Activated effector memory CD4-positive, alpha-beta T cell treated with Interleukin-2 at 50 U/mL for 16 hours (primary cell): Measurements from ENCODE around the gene TRIM34.
"Not testable (repeated sequence)": the region's sequence is repeated elsewhere in the genome, so short reads cannot be mapped to it uniquely, and the experiment has no call there.

Source experiments
- DNase-seq: peaks from one replicate; pipeline ENCODE4 v3.0.0-alpha.2; 2020

The TRIM34 gene

DNA sequence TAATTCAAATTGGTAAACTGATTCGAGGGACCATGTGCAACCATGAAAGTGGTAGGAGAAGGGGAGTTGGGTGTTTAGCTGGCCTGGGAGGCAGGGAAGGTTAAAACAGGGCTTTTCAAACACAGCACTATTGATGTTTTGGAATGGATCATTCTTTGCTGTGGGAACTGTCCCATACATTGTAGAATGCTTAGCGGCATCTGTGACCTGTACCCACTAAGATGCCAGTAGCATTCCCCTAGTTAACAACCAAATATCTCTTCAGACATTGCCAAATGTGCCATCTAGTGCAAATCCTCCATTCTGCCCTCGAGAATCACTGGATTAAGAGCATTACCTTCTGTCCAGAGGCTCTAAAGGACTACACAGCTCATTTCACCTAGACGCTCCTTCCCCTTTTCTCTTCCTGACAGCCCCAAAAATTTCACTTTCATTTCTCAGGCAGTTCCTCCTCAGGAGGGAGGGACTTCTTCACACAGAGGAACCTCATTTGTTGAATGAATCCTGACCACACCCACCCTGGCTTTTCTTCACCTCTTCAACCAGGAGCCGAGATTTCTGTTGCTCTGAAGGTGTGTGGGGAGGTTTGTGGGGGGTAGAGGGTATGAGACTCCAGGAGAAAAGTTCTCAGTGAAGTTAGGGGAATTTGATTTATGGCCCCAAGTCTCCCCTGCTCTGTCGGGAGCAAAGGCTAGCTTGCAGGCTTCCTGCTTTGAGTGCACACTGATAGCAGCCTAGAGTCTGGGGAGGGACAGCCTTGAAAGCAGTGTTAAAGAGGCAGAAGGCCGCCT lies at the start of gene TRIM34:
Gene TRIM34 (plus strand): TSS at position 513 of the 791 bp plus-strand sequence. CDS start 7,331 bp downstream, outside the sequence.
- DNase-seq: peak; percentile 45

GRCh38 chr11:5575152-5575551 lies 49.6 kb upstream of the TRIM34 start:
- no peak for DNase-seq

- no peak for DNase-seq
Measured at GRCh38 chr11:5577101-5577500, 47.7 kb upstream of the TRIM34 start.

- DNase-seq: no peak
Measured at GRCh38 chr11:5580577-5580976, 44.2 kb upstream of the TRIM34 start, which contains the start of gene OR52B6. Gene OR52B6 (plus strand): TSS chr11:5580877. CDS start chr11:5580877, 0 bp downstream.

DNA sequence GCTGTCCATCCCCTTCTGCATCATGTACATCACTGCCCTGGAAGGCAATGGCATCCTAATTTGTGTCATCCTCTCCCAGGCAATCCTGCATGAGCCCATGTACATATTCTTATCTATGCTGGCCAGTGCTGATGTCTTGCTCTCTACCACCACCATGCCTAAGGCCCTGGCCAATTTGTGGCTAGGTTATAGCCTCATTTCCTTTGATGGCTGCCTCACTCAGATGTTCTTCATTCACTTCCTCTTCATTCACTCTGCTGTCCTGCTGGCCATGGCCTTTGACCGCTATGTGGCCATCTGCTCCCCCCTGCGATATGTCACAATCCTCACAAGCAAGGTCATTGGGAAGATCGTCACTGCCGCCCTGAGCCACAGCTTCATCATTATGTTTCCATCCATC lies 43.8 kb upstream of the TRIM34 start:
- DNase-seq: no peak

GRCh38 chr11:5584458-5584857 lies 40.3 kb upstream of the TRIM34 start:
- DNase-seq: not testable (repeated sequence)

- DNase-seq: not testable (repeated sequence)
Measured at GRCh38 chr11:5589906-5590305, 34.9 kb upstream of the TRIM34 start.

DNA sequence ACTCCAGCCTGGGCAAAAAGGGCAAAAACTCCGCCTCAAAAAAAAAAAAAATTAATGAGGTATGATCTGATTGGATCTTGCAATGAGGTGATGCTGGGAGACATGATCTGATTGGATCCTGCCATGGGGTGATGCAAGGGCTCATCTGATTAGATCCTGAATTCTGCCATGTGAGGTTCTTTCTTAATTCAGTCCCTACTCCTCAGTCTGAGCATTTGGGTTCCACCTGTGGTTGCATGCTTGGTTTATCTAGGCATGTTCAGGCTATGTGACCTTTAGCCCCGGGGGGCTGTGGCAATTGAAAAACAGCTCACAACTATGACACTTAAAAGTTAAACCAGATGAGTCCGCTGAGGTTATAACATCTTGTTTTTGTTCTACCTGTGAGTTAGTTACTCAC lies 33.2 kb upstream of the TRIM34 start:
- DNase-seq: no peak

- DNase-seq: no peak
Measured at GRCh38 chr11:5592615-5593014, 32.2 kb upstream of the TRIM34 start.

DNA sequence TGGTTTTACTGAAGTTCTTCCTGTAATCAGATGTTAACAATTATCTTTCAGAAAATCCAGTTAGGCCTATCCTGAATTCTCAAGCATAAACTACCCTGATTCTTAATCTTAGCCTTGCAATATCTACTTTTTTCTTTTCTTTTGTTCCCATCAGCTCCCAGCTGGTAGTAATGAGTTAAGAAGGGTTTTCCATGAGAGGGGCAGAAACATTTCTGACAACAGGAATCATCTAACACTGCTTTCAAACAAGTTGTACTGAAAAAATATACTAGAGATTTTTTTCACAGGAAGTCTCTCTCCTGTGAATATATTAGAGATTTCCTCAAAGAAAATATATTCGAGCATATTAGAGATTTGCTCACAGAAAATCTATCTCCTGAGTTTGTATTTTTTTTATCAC lies 31.7 kb upstream of the TRIM34 start:
- no peak for DNase-seq

- no peak for DNase-seq
Measured at GRCh38 chr11:5596607-5597201, 28.1 kb upstream of the TRIM34 start, which contains the start of gene TRIM6. Gene TRIM6 (plus strand): TSS chr11:5596637. CDS start chr11:5596898, 261 bp downstream.

DNA sequence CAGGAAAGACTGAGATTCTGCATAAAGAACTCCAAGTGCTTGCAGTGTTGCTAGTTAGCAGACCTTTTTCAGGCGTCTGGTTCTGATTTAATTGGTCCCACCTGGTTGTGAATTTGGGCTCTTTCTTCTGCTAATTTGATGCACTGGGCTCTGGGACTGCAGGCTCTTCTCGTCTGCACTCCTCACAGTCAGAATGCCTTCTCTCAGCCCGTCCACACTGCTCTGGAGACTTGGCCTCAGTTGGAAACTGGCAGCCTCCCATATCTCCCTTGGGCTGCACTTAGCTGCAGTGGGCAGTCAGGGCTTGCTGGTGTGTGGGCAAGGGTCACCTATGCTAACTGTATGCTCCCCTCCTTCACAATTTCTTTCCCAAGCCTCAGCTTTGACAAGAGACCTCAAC lies 26.8 kb upstream of the TRIM34 start:
- DNase-seq: no peak

- peak; percentile 31 for DNase-seq
Measured at GRCh38 chr11:5600374-5600851, 24.4 kb upstream of the TRIM34 start.

- not testable (repeated sequence) for DNase-seq
Measured at GRCh38 chr11:5602791-5603190, 22.0 kb upstream of the TRIM34 start.

DNA sequence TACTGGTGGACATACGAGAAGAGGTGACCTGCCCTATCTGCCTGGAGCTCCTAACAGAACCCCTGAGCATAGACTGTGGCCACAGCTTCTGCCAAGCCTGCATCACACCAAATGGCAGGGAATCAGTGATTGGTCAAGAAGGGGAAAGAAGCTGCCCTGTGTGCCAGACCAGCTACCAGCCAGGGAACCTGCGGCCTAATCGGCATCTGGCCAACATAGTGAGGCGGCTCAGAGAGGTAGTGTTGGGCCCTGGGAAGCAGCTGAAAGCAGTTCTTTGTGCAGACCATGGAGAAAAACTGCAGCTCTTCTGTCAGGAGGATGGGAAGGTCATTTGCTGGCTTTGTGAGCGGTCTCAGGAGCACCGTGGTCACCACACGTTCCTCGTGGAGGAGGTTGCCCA lies 21.5 kb upstream of the TRIM34 start:
- DNase-seq: no peak

- DNase-seq: no peak
Measured at GRCh38 chr11:5604896-5605295, 19.9 kb upstream of the TRIM34 start.

DNA sequence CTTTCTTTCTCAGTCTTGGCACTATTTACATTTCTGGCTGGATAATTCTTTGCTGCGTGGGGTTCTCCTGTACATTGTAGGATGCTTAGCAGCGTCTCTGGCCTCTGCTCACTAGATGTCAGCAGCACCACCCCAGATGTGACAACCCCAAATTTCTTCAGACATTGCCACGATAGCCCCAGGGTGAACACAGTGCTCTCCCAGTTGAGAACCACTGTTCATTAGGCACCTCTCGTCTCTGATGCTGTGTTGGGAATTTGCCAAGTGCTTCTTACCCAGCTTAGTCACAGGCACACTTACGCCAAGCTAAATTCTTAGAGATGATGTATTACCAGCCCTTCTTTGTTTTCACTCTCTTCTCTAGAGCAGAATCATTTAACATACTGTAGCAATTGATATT lies 19.0 kb upstream of the TRIM34 start:
- DNase-seq: no peak

GRCh38 chr11:5608808-5609207 lies 16.0 kb upstream of the TRIM34 start:
- DNase-seq: no peak

DNA sequence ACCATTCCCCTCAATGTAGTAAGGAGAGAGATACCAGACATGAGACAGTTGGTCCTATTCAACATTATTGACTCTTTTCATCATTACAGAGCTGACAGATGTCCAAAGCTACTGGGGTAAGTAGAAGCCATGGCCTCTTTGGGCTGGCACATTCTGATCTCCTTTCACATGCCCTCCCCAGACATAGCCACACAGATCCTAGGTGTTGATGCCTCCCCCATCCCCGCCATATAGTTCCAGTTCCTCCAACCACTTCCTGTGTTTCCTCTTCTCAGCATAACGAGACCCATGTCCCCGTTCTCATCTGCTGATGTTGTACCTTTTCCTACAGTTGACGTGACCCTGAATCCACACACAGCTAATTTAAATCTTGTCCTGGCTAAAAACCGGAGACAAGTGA lies 14.4 kb upstream of the TRIM34 start:
- DNase-seq: no peak

DNA sequence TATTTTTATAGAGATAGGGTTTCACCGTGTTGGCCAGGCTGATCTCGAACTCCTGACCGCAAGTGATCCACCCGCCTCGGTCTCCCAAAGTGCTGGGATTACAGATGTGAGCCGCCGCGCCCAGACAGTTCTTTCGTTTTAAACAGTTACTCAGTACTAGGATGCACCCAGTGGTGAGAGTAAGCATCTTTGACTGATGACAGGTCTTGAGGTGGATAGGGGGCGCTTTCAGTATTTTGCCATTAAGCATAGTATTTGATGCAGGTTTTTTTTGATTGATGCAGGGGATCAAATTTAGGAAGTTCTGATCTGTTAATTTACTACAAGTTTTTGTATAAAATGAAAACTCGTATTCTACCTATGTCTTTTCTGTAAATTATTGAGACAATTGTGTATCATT lies 13.2 kb upstream of the TRIM34 start:
- no peak for DNase-seq

- no peak for DNase-seq
Measured at GRCh38 chr11:5618807-5619206, 6.0 kb upstream of the TRIM34 start.

GRCh38 chr11:5620651-5621521 lies 3.9 kb upstream of the TRIM34 start:
- no peak for DNase-seq

DNA sequence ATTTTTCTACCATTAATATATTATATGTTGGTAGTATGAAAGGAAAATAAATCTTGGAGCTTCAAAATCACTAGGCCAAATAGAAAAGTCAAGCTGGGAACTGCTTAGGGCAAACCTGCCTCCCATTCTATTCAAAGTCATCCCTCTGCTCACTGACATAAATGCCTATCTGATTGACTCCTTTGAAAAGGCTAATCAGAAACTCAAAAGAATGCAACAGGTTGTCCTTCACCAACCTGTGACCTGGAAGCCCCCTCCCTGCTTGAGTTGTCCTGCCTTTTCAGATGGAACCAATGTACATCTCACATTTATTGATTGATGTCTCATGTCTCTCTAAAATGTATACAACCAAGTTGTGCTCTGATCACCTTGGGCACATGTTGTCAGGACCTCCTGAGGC lies 3.2 kb upstream of the TRIM34 start:
- no peak for DNase-seq
